Smooth muscle cell (in vitro differentiated cells): ENCODE data around the gene SMIM41. TPM values are rescaled to one million over a fixed set of nuclear protein-coding genes. Genes with fewer than 3 reads are reported as not detected.

Experiments used
- DNase-seq: peaks from one replicate; lab custom pipeline; 2025; ENCODE audit not compliant: unreplicated experiment; lab: John Stamatoyannopoulos, UW
- H2AFZ ChIP-seq: fragments of 200-600 bp; sonication (generic); 2 replicates; pipeline ENCODE4 v1.6.0; 2016; ENCODE audit warnings: antibody characterized with exemption, low read depth, mild to moderate bottlenecking
- H3F3A ChIP-seq: fragments of 200-600 bp; sonication (generic); 2 replicates; pipeline ENCODE4 v1.6.0; 2017; ENCODE audit warnings: antibody characterized with exemption, low read depth
- H3K27ac ChIP-seq: fragments of 200-600 bp; sonication (generic); 2 replicates; pipeline ENCODE4 v1.5.1; 2016; ENCODE audit warnings: low read depth, mild to moderate bottlenecking
- H3K27me3 ChIP-seq: fragments of 200-600 bp; sonication (generic); 2 replicates; pipeline ENCODE4 v1.6.1; 2016; ENCODE audit warnings: low read depth, mild to moderate bottlenecking
- H3K36me3 ChIP-seq: fragments of 200-600 bp; sonication (generic); 2 replicates; pipeline ENCODE4 v1.5.1; 2016; ENCODE audit warnings: low read depth
- H3K4me1 ChIP-seq: fragments of 200-600 bp; sonication (generic); 2 replicates; pipeline ENCODE4 v1.5.1; 2016; ENCODE audit warnings: low read depth
- H3K4me2 ChIP-seq: fragments of 200-600 bp; sonication (generic); 2 replicates; pipeline ENCODE4 v1.6.0; 2016; ENCODE audit warnings: mild to moderate bottlenecking
- H3K4me3 ChIP-seq: fragments of 200-600 bp; sonication (generic); 2 replicates; pipeline ENCODE4 v1.5.1; 2016; ENCODE audit warnings: mild to moderate bottlenecking
- H3K79me2 ChIP-seq: fragments of 200-600 bp; sonication (generic); 2 replicates; pipeline ENCODE4 v1.6.0; 2016; ENCODE audit warnings: low read depth, mild to moderate bottlenecking
- H3K9ac ChIP-seq: fragments of 200-600 bp; sonication (generic); 2 replicates; pipeline ENCODE4 v1.6.0; 2016; ENCODE audit warnings: low read depth
- H3K9me3 ChIP-seq: fragments of 200-600 bp; sonication (generic); replicated peaks from 2 replicates; pipeline ENCODE4 v1.5.1; 2016; ENCODE audit warnings: low read depth
- H4K20me1 ChIP-seq: fragments of 200-600 bp; sonication (generic); 2 replicates; pipeline ENCODE4 v1.6.0; 2016; ENCODE audit warnings: low read depth
- WGBS: methylation state at CpG from one replicate; pipeline ENCODE4 v1.1.7; 2016; ENCODE audit warnings: low lambda C conversion rate; 5-methylcytosine and 5-hydroxymethylcytosine counted together
- polyA plus RNA-seq: library from polyadenylated mRNA; unstranded; fragments of >200 nt; fragmentation: Nextera tagmentation; extraction: Ambion mirVana; gene quantifications from 2 replicates; pipeline ENCODE4 v1.2.1, GENCODE V29; 2016
- total RNA-seq: library from RNA; depleted of rRNA; stranded (reverse); fragments of >200 nt; gene quantifications from 2 replicates; pipeline ENCODE4 v1.2.3, GENCODE V29; 2014
- TF ChIP-seq, protein P1 (sequence below): fragments of 200-600 bp; sonication (generic); IDR thresholded peaks from 2 replicates; pipeline ENCODE4 v1.5.1; 2017; ENCODE audit warnings: borderline replicate concordance, mild to moderate bottlenecking, antibody characterized with exemption; ENCODE audit not compliant: insufficient read depth, poor library complexity, severe bottlenecking

Gene SMIM41
- total and polyA plus RNA-seq, 2 experiments from 2014 or later = not detected

DNA sequence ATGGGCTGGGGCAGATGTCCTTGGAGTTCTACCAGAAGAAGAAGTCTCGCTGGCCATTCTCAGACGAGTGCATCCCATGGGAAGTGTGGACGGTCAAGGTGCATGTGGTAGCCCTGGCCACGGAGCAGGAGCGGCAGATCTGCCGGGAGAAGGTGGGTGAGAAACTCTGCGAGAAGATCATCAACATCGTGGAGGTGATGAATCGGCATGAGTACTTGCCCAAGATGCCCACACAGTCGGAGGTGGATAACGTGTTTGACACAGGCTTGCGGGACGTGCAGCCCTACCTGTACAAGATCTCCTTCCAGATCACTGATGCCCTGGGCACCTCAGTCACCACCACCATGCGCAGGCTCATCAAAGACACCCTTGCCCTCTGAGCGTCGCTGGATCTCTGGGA is 2.7 kb upstream of the SMIM41 start:
- Histone ChIP-seq H3K79me2 (peaks cover 43% of the 10 kb centered on the region), H3K4me1 (no peaks in the 10 kb centered on the region), H3K27me3 (no peaks in the 10 kb centered on the region), H4K20me1 (peaks cover 88% of the 10 kb centered on the region), H3K4me2 (no peak overlapping the region), H3K9me3 (no peaks in the 10 kb centered on the region), H3K36me3 (no peaks in the 10 kb centered on the region), H3K9ac (no peak overlapping the region), H3F3A (no peaks in the 10 kb centered on the region), H3K4me3 (no peak overlapping the region), H3K27ac (no peak overlapping the region), H2AFZ (no peak overlapping the region)
- WGBS = 98% methylated on average over 16 of the region's 16 CpGs
- TF ChIP-seq, protein P1, sequence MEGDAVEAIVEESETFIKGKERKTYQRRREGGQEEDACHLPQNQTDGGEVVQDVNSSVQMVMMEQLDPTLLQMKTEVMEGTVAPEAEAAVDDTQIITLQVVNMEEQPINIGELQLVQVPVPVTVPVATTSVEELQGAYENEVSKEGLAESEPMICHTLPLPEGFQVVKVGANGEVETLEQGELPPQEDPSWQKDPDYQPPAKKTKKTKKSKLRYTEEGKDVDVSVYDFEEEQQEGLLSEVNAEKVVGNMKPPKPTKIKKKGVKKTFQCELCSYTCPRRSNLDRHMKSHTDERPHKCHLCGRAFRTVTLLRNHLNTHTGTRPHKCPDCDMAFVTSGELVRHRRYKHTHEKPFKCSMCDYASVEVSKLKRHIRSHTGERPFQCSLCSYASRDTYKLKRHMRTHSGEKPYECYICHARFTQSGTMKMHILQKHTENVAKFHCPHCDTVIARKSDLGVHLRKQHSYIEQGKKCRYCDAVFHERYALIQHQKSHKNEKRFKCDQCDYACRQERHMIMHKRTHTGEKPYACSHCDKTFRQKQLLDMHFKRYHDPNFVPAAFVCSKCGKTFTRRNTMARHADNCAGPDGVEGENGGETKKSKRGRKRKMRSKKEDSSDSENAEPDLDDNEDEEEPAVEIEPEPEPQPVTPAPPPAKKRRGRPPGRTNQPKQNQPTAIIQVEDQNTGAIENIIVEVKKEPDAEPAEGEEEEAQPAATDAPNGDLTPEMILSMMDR = no peak
- DNase-seq = no peak

DNA sequence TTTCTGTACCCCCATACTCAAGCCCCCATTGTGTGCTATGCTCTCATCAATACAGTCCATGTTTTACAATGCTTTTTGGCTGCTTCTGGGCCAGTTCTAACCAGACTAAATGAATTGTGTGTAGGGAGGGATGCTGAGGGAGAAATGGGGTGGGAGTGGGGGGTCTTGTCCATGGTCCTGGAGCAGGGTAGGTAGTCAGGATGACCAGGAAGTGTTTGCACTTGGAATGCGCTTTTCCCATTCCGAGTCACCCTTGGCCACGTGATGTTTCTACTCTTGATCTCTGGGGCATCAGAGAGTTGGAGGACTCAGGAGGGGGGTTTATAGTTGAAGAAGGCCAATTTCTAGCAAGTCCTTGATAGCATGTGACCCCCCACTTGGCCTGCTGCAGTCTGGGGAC is 1.2 kb upstream of the SMIM41 start:
- Histone ChIP-seq H3K4me1 (no peaks in the 10 kb centered on the region), H3K27me3 (no peaks in the 10 kb centered on the region), H4K20me1 (peaks cover 73% of the 10 kb centered on the region), H3K79me2 (peaks cover 28% of the 10 kb centered on the region), H2AFZ (no peak overlapping the region), H3K36me3 (no peaks in the 10 kb centered on the region), H3K4me3 (no peak overlapping the region), H3K9me3 (no peaks in the 10 kb centered on the region), H3K27ac (no peak overlapping the region), H3K4me2 (no peak overlapping the region), H3K9ac (no peak overlapping the region), H3F3A (no peaks in the 10 kb centered on the region)
- DNase-seq = no peak
- 92% methylated on average over 3 of the region's 3 CpGs for WGBS
- TF ChIP-seq, protein P1 = no peak

DNA sequence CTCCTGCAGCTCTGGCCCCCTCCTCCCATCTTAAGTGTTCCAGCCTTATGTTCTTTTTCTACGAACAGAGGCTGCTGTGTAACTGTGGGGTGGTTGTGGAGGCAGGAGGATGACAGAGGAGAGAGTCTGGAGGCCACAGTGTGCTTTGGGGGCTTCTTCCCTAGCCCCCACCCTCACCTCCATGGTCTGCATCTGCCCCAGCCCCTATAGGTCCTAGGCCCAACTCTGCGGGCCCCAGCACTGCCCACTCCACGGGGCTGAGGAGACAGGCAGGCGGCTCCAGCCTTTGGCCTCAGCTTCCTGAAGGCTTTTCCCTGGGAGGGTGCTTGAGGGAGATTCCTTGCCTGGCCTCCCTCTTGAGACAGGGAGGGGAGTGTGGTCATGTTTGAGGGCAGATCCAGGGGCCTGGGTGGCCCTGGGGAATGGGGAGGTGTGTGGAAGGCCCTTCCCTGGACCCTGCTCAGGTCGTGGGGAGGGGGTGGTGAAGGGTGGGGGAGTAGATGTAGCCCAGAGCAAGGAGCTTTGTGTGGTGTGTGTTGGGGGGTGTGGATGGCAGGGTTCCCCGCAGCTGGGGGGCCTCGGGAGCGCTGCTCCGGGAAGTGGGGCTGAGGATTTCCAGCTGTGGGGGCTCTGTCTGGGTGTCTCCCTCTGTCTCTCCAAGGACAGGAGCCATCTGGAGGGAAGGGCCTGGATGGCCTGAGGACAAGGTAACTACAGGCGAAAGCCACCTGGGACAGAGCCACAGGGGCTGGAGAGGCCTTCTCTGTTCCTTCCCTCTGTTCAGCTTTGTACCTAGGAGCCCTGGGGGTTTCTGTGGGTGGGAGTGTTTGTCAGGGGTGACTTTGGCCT is 1.1 kb downstream of the SMIM41 start:
- no peak overlapping the region for H3K27ac ChIP-seq

More for the DNA sequence above, 1.1 kb downstream of the SMIM41 start:
- H3K4me1 ChIP-seq = no peaks in the 10 kb centered on the region
- no peak overlapping the region for H3K4me2 ChIP-seq
- H3K27me3 ChIP-seq = no peaks in the 10 kb centered on the region
- H2AFZ ChIP-seq = no peak overlapping the region
- no peak overlapping the region for H3K9ac ChIP-seq
- peaks cover 8% of the 10 kb centered on the region for H3K79me2 ChIP-seq
- no peaks in the 10 kb centered on the region for H3F3A ChIP-seq
- no peaks in the 10 kb centered on the region for H3K9me3 ChIP-seq
- WGBS = 87% methylated on average over 10 of the region's 10 CpGs
- H4K20me1 ChIP-seq = peaks cover 50% of the 10 kb centered on the region
- no peak overlapping the region for H3K4me3 ChIP-seq
- TF ChIP-seq, protein P1 = no peak
- no peaks in the 10 kb centered on the region for H3K36me3 ChIP-seq
- no peak for DNase-seq
